ENCODE measurements around the gene FLNA. TPM values are rescaled to one million over a fixed set of nuclear protein-coding genes. Genes with fewer than 3 reads are reported as not detected.
"Not testable (repeated sequence)": the region's sequence is repeated elsewhere in the genome, so short reads cannot be mapped to it uniquely, and the experiment has no call there.

Gene FLNA
- polyA plus RNA-seq (ENCODE audit: insufficient read length in 10 of 10): 100 to 1,000 TPM; 198 to 402 (median 274) TPM
- long read RNA-seq, donor 1, partial matches to known transcripts: 17 of 21 reads
- long read RNA-seq, donor 1, other reads (novel, unspliced or antisense): 0 of 21 reads
- long read RNA-seq, donor 2, partial matches to known transcripts: 13 of 15 reads
- long read RNA-seq, donor 2, other reads (novel, unspliced or antisense): 0 of 15 reads
- long read RNA-seq, donor 3: 0 reads
- long read RNA-seq, donor 4, partial matches to known transcripts: 0 of 4 reads
- long read RNA-seq, donor 4, other reads (novel, unspliced or antisense): 0 of 4 reads
- long read RNA-seq, donor 5, transcript FLNA-209 (3 exons, 1,026 nt): major isoform, 5 of 130 reads
- long read RNA-seq, donor 5, partial matches to known transcripts: 123 of 130 reads
- long read RNA-seq, donor 5, other reads (novel, unspliced or antisense): 0 of 130 reads
- long read RNA-seq, donor 6, partial matches to known transcripts: 4,826 of 4,916 reads
- long read RNA-seq, donor 6, other reads (novel, unspliced or antisense): 85 of 4,916 reads
- long read RNA-seq, donor 7, partial matches to known transcripts: 3,480 of 3,531 reads
- long read RNA-seq, donor 7, other reads (novel, unspliced or antisense): 46 of 3,531 reads
- long read RNA-seq, donor 8, partial matches to known transcripts: 8 of 10 reads
- long read RNA-seq, donor 8, other reads (novel, unspliced or antisense): 0 of 10 reads
- long read RNA-seq, donor 9, transcript FLNA-209 (3 exons, 1,026 nt): major isoform, 5 of 550 reads
- long read RNA-seq, donor 9, partial matches to known transcripts: 540 of 550 reads
- long read RNA-seq, donor 9, other reads (novel, unspliced or antisense): 5 of 550 reads

- DNase-seq: peak in 1 of 3 donors; percentile 55
Measured at GRCh38 chrX:154374313-154375155, at the start of gene FLNA. FLNA (minus strand) TSS chrX:154374634; CDS start chrX:154371245, 3,389 bp downstream.

GRCh38 chrX:154420402-154420756 lies 45.9 kb upstream of the FLNA start:
- DNase-seq: no peak

GRCh38 chrX:154419688-154420401 lies 45.4 kb upstream of the FLNA start:
- no peak for DNase-seq

GRCh38 chrX:154419189-154419588 lies 44.8 kb upstream of the FLNA start:
- no peak for DNase-seq

GRCh38 chrX:154417157-154417556 lies 42.7 kb upstream of the FLNA start:
- no peak for DNase-seq

- no peak for DNase-seq
Measured at GRCh38 chrX:154413142-154413541, 38.7 kb upstream of the FLNA start.

- DNase-seq: no peak
Measured at GRCh38 chrX:154412468-154412867, 38.0 kb upstream of the FLNA start.

- peak in 2 of 3 donors; percentile 44 to 79 for DNase-seq
Measured at GRCh38 chrX:154411981-154412340, 37.5 kb upstream of the FLNA start.

GRCh38 chrX:154409222-154409871 lies 34.9 kb upstream of the FLNA start, which contains the start of gene DNASE1L1:
DNASE1L1 (minus strand) TSS chrX:154409254; CDS start chrX:154405568, 3,686 bp downstream.
- peak in 2 of 3 donors; percentile 55 to 57 for DNase-seq

GRCh38 chrX:154408659-154409221 lies 34.3 kb upstream of the FLNA start:
- no peak for DNase-seq

GRCh38 chrX:154404625-154405192 lies 30.3 kb upstream of the FLNA start:
- DNase-seq: no peak

GRCh38 chrX:154403858-154404257 lies 29.4 kb upstream of the FLNA start:
- DNase-seq: no peak

- no peak for DNase-seq
Measured at GRCh38 chrX:154403192-154403591, 28.8 kb upstream of the FLNA start.

GRCh38 chrX:154402622-154403127 lies 28.2 kb upstream of the FLNA start:
- no peak for DNase-seq

GRCh38 chrX:154401918-154402621 lies 27.6 kb upstream of the FLNA start:
- no peak for DNase-seq

GRCh38 chrX:154401045-154401799 lies 26.8 kb upstream of the FLNA start:
- no peak for DNase-seq

- DNase-seq: not testable (repeated sequence)
Measured at GRCh38 chrX:154400369-154400817, 26.0 kb upstream of the FLNA start.
